Vagina (tissue), 2 donors: ENCODE data around the gene RASSF1.

ENCODE experiments used
- CTCF ChIP-seq, 3 experiments: fragments of 450-650 bp in 2 of 3; fragments of 200-600 bp in 1 of 3; sonication (generic) in 1 of 3; IDR thresholded peaks; one replicate each; pipeline ENCODE4 v1.5.1; 2017 to 2019; ENCODE audit warnings: antibody characterized with exemption in 3 of 3, mild to moderate bottlenecking in 2 of 3, moderate library complexity in 2 of 3
- POLR2A ChIP-seq, 2 donors: fragments of 450-650 bp; IDR thresholded peaks; one replicate each; pipeline ENCODE4 v1.6.1; 2017; ENCODE audit warnings: antibody characterized with exemption in 2 of 2, mild to moderate bottlenecking in 2 of 2, moderate library complexity in 2 of 2
- POLR2AphosphoS5 ChIP-seq, 2 donors: sonication (generic); formaldehyde crosslinking; IDR thresholded peaks; one replicate each; pipeline ENCODE4 v1.9.0; 2017; ENCODE audit warnings: antibody characterized with exemption in 2 of 2, mild to moderate bottlenecking in 2 of 2, low read depth in 1 of 2; ENCODE audit not compliant: insufficient read depth in 1 of 2

GRCh38 chr3:50293079-50293801, 47.4 kb downstream of the RASSF1 start:
- TF ChIP-seq CTCF (IDR thresholded peaks at IDR 0.05) = no peak
- no peak for TF ChIP-seq POLR2A (IDR thresholded peaks at IDR 0.05)
- no peak for TF ChIP-seq POLR2AphosphoS5 (IDR thresholded peaks at IDR 0.05; ENCODE audit: insufficient read depth in 1 of 2, low read depth in 1 of 2)
